Stimulated activated CD4-positive, alpha-beta T cell treated with anti-CD3 and anti-CD28 coated beads, Interleukin-12 subunit alpha, Interleukin-12 subunit beta, amount 100 ng/mL, for 4 hours (primary cell): ENCODE data around the gene ABRACL.
"Not testable (repeated sequence)": the region's sequence is repeated elsewhere in the genome, so short reads cannot be mapped to it uniquely, and the experiment has no call there.

ENCODE experiments used
- DNase-seq: peaks from one replicate; pipeline ENCODE4 v3.0.0-alpha.2; 2020

ABRACL gene

GRCh38 chr6:139013185-139013800 is 15.3 kb upstream of the ABRACL start:
- DNase-seq = no peak

GRCh38 chr6:139014945-139015344 is 13.6 kb upstream of the ABRACL start:
- DNase-seq = no peak

- DNase-seq = no peak
These were observed 12.0 kb upstream of the ABRACL start for GRCh38 chr6:139016337-139017213.

DNA sequence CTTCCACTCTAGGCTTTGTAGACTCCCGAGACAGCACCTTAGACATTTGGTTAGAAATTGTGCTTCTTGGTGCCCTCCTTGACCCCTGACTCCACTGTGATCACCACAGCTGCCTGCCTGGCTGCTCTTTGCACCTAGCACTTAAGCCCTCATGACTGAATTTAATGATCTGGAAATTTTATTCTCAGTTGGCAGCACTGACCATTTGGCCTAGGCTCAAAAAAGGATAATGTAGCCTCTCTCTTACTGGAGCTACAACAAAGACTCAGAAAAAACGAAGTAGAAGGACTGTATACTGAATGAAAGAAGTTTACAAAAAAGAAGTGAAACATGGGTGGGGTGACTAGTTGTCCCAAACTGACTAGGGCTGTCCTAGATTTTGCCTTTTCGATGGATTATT is 11.3 kb upstream of the ABRACL start:
- DNase-seq = no peak

DNA sequence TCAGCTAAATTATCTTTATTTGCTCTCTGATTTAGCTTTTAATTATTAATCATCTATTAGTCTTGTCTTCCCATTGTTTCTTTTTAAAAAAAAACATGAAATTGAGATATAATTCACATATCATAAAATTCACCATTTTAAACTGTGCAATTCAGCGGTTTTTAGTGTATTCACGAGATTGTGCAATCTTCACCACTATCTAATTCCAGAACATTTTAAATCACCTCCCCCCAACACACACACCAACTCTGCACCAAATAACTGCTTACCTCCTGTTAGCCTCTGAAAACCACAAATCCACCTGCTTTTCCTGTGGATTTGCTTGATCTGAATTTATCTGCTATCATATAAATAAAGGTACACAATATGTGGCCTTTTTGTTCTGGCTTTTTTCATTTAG is 8.8 kb upstream of the ABRACL start:
- no peak for DNase-seq

DNA sequence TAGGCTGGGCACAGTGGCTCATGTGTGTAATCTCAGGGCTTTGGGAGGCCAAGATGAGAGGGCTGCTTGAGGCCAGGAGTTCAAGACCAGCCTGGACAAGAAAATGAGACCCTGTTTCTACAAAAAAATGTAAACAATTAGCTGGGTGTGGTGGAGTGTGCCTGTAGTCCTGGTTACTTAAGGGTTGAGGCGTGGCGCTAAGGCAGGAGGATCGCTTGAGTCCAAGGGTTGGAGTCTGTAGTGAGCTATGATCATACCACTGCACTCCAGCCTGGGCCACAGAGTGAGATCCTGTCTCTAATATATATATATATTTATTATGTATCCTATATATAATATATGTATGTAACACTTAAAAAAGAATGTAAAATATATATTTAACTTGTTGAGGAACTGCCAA is 7.9 kb upstream of the ABRACL start:
- DNase-seq = no peak

- not testable (repeated sequence) for DNase-seq
These were observed 3.1 kb upstream of the ABRACL start for GRCh38 chr6:139025416-139025815.

- peak; percentile 34 for DNase-seq
These were observed 844 bp upstream of the ABRACL start for GRCh38 chr6:139027620-139028182.

- DNase-seq = no peak
These were observed 309 bp upstream of the ABRACL start for GRCh38 chr6:139028215-139028657.

DNA sequence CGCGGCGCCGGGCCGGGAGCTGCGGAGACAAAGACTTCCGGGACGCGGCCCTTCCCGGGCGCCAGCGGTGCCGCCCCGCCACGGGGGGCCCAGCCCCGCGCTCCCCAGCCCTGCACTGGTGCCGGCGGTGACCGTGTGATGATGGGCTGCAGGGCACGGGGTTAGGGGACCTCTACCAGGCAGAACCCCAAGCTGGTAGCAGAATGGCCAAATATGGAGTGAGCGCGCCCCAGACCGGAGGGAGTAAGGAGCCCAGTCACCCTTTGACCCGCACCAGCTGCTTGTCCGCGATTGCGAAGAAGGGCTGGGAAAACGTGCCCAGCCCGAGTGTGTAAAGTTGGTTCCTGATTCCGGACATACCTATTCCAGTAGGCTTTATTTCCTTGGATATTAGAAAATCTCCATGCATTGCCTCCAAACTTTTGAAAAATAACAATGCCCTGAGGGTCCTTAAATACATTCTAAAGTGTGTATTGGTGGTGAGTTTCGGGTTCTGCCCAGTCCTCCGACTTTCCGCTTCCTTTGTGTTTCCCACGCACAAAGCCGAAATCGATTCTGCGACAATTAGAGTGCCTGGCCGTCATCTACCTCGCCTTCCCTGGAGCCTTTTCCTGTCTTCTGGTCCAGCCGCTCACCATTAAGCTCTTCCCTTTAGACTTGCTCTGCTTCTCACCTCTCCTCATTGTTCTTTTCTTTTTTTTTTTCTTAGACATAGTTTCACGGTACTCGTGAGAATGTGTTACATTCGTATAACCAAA is 1.1 kb downstream of the ABRACL start:
- no peak for DNase-seq

GRCh38 chr6:139030228-139030963 is 1.9 kb downstream of the ABRACL start:
- DNase-seq = no peak

- no peak for DNase-seq
These were observed 8.9 kb downstream of the ABRACL start for GRCh38 chr6:139037490-139037889.

GRCh38 chr6:139044250-139044649 is 15.7 kb downstream of the ABRACL start:
- DNase-seq = no peak

DNA sequence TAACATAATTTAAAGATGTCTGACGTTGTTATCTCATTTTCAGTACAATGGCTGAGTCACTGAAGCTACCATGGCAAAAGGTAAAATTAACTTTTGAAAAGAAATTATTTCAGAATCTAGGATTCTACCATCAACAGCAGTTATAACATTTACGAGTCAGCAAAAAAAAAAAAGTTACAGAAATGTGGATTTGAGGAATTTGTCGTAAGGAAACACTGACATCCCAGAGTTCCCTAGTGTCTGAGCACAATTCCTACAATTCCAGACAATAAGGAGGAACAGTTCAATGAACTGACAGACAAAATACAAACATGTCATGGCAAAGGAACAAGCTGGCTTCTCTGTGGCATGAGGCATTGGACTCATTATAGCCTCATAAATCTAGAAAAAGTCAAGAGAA is 19.1 kb downstream of the ABRACL start:
- DNase-seq = no peak

- not testable (repeated sequence) for DNase-seq
These were observed 20.4 kb downstream of the ABRACL start for GRCh38 chr6:139048912-139049311.

DNA sequence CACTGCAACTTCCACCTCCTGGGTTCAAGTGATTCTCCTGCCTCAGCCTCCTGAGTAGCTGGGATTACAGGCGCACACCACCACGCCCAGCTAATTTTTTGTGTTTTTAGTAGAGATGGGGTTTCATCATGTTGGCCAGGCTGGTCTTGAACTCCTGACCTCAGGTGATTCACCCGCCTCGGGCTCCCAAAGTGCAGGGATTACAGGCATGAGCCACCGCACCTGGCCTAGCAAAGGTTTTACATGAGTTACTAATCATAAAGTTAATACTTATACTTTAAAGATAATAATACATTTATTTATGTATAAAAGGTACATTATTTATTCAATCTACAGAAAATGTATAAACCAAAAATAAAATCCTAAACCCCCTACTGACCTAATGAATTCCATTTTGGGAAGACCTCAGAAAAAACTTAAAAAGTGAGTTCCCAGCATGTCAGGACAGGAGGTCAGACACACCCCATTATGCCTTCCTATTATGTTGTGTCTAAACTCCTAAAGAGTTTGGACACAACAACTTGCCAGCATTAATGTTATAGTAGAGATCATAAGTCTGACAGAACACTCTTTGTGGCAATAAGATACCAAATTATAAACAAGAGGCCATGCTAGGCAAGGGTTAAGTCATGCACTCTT is 21.7 kb downstream of the ABRACL start:
- not testable (repeated sequence) for DNase-seq

- no peak for DNase-seq
These were observed 22.3 kb downstream of the ABRACL start for GRCh38 chr6:139050770-139051313.

GRCh38 chr6:139051396-139052060 is 23.0 kb downstream of the ABRACL start:
- no peak for DNase-seq

- no peak for DNase-seq
These were observed 24.8 kb downstream of the ABRACL start for GRCh38 chr6:139053382-139053781.

- DNase-seq = no peak
These were observed 25.5 kb downstream of the ABRACL start for GRCh38 chr6:139054001-139054400.

DNA sequence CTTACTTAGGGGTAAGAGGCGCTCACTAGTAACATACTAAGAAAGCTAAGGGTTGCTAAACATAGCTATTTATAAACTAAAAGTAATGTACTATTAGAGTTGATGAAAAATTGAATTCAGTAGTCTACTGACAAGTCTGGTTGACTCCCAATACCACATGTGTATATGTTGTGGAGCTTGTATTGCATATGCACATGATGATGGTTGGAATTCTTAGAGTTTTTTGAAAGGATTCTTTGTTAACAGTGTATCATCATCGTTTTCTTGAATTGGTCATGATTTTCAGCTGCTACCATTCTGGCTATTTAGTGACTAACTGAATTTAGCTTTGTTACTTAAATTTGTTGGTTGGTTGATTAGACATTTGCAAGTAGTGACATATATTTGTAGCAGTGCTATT is 27.2 kb downstream of the ABRACL start:
- DNase-seq = no peak
